ENCODE data around the gene NRXN3. TPM values are rescaled to one million over a fixed set of nuclear protein-coding genes. Genes with fewer than 3 reads are reported as not detected.

The NRXN3 gene
- total and polyA plus RNA-seq, 8 donors, result 0.29 to 41.1 (median 9.1) TPM

GRCh38 chr14:79627058-79627457 is 1456.9 kb downstream of the NRXN3 start:
- H3K9me3 ChIP-seq, result peaks cover 0 to 9% (median 3%) of the 10 kb centered on the region in 4 donors

GRCh38 chr14:79629411-79630287 is 1459.5 kb downstream of the NRXN3 start:
- Histone ChIP-seq H3K4me1 (no peaks in the 10 kb centered on the region), H3K4me3 (no peak overlapping the region), H3K9me3 (peaks cover 0 to 9% (median 3%) of the 10 kb centered on the region in 4 donors), H3K36me3 (no peaks in the 10 kb centered on the region), H3K27me3 (no peaks in the 10 kb centered on the region), H3K27ac (no peak overlapping the region)
- WGBS, 5 donors, result 50 to 69% (median 69%) methylated on average over 6 of the region's 6 CpGs
- TF ChIP-seq CTCF (IDR thresholded peaks at IDR 0.05) (no peak), POLR2A (IDR thresholded peaks at IDR 0.05) (no peak), POLR2AphosphoS5 (IDR thresholded peaks at IDR 0.05) (no peak), EP300 (IDR thresholded peaks at IDR 0.05) (no peak)
- intact Hi-C loops (cut with DNase I; ENCODE audit: low total_unique reads), result no loop called here
- peak in 1 of 2 donors; percentile 5 for DNase-seq

More at GRCh38 chr14:79627058-79627457, 1456.9 kb downstream of the NRXN3 start:
- Histone ChIP-seq H3K27ac (no peak overlapping the region), H3K4me1 (no peaks in the 10 kb centered on the region), H3K36me3 (no peaks in the 10 kb centered on the region), H3K4me3 (no peak overlapping the region), H3K27me3 (no peaks in the 10 kb centered on the region)
- intact Hi-C loops (cut with DNase I; ENCODE audit: low total_unique reads), result no loop called here
- DNase-seq, result no peak
- TF ChIP-seq POLR2AphosphoS5 (IDR thresholded peaks at IDR 0.05), result no peak
- no peak for TF ChIP-seq POLR2A (IDR thresholded peaks at IDR 0.05)
- TF ChIP-seq CTCF (IDR thresholded peaks at IDR 0.05), result no peak

- intact Hi-C loops (cut with DNase I; ENCODE audit: low total_unique reads), result no loop called here
- no peak overlapping the region for H3K4me3 ChIP-seq
- no peaks in the 10 kb centered on the region for H3K4me1 ChIP-seq
- H3K36me3 ChIP-seq, result no peaks in the 10 kb centered on the region
- H3K27ac ChIP-seq, result no peak overlapping the region
- no peak for TF ChIP-seq EP300 (IDR thresholded peaks at IDR 0.05)
- WGBS, 5 donors, result 73 to 75% (median 74%) methylated on average over 6 of the region's 6 CpGs
- no peaks in the 10 kb centered on the region for H3K27me3 ChIP-seq
- H3K9me3 ChIP-seq, result peaks cover 0 to 9% (median 3%) of the 10 kb centered on the region in 4 donors
- no peak for DNase-seq
Observed at GRCh38 chr14:79630288-79630960, 1460.3 kb downstream of the NRXN3 start.

- no peak for TF ChIP-seq POLR2A (IDR thresholded peaks at IDR 0.05)
- no peak for TF ChIP-seq EP300 (IDR thresholded peaks at IDR 0.05)
- TF ChIP-seq POLR2AphosphoS5 (IDR thresholded peaks at IDR 0.05), result no peak
- no peak for TF ChIP-seq CTCF (IDR thresholded peaks at IDR 0.05)
- no peaks in the 10 kb centered on the region for H3K36me3 ChIP-seq
- DNase-seq, result no peak
- peaks cover 0 to 9% (median 3%) of the 10 kb centered on the region in 4 donors for H3K9me3 ChIP-seq
- H3K27me3 ChIP-seq, result no peaks in the 10 kb centered on the region
- 83 to 98% (median 94%) methylated on average over 20 to 25 of the region's 25 CpGs for WGBS, 5 donors
- intact Hi-C loops (cut with DNase I; ENCODE audit: low total_unique reads), result no loop called here
- no peak overlapping the region for H3K27ac ChIP-seq
- H3K4me1 ChIP-seq, result no peaks in the 10 kb centered on the region
- no peak overlapping the region for H3K4me3 ChIP-seq
Observed at GRCh38 chr14:79631276-79631675, 1461.1 kb downstream of the NRXN3 start.

Measured in stomach (tissue), 9 donors.